GM19193 (cell line): ENCODE data around the gene ARMH4.

Experiments
- POLR2A ChIP-seq: IDR thresholded peaks from 4 replicates; pipeline ENCODE4 v1.6.1; 2011; ENCODE audit not compliant: insufficient read depth, insufficient read length; ENCODE audit errors: extremely low read depth

Gene ARMH4

DNA sequence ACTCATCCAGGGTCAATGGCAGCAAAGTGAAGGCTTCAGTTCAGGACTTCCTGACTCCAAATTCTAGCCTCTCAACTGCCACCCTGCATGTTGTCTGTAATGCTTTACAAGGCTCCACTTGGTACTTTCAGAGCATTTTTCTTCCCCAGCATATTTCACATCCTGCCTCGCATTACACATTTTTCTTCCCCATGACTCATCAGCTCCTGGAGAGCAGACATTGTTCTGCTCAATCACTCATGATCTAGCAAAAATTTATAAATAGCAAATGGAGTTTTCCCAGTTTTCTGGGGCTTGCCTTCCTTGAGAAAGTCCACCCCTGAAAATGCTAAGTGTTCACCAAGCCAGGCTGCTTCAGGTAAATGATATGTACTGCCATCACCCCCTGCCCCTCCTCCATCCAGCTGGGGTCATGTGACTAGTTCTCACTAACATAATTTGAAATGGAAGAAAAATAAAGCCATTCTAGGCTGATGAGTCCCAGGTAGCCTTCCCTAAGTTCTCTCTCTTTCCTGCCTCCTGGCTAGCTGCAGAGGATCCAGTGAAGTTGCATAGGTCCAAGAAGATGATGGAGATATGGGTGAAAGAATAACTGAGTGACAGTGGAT lies 69.4 kb downstream of the ARMH4 start:
- TF ChIP-seq POLR2A = no peak

DNA sequence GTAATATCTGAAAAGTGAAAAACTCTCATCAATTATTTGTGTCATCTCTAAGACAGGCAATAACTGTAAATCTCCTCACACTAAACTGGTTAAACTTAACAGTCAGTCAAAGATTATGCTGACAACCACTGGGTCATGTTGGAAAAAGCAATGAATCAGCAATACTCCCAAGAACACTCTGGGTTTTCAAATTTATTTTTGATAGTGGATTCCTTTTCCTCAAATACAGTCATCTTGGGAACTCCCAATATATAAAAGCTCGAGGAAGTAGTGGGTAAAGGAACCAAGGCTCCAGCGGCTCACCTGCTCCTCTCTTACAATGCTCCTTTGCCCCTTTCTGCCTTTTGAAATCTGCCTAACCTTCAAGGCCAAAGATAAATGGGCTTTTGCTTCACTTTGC lies 70.0 kb downstream of the ARMH4 start:
- no peak for TF ChIP-seq POLR2A

DNA sequence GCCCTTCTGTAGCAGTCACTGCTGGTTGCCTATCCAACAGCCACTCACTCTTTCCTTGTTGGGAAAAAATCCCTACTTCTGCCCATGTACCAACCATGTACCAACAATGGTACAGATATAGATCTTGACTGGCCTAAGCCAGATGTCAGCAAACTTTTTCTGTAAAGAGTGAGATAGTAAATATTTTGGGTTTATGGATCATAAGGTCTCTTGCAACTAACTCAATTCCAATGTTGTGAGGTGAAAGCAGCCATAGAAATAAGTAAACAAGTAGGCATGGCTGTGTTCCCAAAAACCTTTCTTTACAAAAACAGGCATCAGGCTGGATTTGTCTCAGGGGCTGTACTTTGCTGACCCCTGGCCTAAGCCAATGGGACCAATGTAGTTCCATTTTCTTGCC lies 73.5 kb downstream of the ARMH4 start:
- no peak for TF ChIP-seq POLR2A

DNA sequence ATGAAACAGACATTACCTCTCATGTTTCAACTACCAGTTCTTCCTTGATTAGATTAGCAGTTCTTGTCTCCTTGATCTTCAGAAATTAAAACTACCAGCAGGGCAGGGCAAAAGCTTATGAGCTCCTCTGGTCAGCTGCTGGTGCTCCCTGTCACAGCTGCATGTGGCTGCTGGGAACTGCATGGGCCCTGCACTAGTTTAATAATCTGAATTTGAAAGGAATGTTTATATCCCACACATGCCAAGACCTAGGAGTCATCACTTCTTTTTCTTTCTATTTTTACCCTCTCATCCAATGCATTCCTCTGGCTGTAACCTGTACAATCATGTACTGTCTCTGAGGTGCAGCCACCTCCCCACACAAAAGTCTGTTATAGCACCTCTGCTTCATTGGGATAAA lies 73.9 kb downstream of the ARMH4 start:
- no peak for TF ChIP-seq POLR2A

DNA sequence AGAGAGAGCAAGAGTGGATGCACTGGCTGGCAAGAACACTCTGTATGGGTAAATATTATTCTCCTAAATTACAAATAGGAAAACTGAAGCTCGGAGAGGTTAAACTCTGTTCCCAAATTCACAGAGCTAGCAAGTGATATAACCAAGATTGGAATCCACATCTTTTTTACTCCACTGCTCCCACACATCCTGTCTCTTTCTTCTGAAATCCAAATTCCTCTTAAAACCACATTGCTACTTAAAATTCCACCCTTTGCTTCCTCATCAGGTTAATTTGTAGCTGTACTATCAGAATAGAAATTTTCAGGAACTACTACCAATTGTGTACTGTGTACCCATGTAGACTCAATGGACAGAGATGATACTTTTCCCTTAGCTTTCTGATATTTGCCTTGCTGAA lies 74.4 kb downstream of the ARMH4 start:
- no peak for TF ChIP-seq POLR2A

DNA sequence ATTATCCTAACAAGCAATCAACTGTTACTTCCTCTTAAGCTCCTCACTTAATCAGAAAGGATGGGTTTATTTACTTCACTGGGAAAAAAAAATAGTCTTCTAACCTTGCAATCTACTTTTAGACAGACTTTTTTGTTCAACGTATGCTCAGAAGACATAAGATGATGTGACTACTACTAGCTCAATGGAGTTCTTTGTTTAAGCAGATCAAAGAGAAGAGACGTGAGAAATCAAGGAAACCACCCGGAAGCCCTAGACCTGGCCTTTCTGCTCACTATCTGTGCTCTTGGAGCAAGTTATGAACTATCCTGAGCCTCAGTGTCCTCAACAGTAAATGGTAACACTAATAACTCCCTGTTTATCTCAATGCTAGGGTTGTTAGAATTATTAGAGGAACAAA lies 78.5 kb downstream of the ARMH4 start:
- no peak for TF ChIP-seq POLR2A

DNA sequence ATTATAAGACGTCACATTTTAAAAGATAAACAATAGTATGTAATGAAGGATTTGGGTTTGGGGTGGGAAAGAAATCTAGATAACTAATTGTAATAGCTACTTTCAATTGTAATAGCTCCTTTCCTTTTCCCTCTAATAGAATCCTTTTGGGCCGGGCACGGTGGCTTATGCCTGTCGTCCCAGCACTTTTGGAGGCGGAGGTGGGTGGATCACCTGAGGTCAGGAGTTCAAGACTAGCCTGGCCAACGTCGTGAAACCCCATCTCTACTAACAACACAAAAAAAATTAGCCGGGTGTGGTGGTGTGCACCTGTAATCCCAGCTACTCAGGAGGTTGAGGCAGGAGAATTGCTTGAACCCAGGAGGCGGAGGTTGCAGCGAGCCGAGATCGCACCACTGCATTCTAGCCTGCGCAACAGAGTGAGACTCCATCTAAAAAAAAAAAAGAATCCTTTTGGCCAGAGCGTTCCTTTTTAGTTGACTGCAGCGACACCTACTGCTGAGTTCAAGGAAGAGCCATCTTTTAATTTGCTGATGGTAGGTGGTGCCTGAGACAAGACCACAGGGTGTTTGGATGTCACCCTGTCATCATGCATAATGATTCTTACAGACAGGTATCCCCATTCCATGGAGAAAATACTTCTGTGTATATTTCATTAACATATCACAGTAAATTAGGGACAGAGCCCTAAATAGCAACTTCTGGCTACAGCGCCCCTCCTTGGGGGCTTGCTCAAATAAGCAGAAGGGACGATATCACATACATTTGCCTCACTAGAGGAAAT lies 79.5 kb downstream of the ARMH4 start:
- no peak for TF ChIP-seq POLR2A

DNA sequence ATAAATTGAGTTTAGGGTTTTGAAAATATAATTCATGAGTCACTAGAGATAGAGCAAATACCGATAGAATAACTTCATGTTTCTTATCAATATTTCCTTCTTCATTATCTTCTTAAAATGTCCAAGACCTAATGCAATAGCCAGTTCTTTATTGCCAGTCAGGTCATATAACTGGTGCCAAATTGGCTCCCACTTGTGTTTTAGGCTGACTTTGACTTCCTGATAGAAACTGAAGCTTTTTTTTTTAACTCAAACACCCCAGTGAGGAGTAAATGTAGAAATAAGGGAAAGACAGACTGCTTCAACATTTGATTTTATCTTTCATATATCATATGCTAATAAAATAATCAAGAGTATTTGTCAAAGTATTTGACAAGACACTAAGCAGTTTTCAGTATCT lies 80.7 kb downstream of the ARMH4 start:
- no peak for TF ChIP-seq POLR2A

DNA sequence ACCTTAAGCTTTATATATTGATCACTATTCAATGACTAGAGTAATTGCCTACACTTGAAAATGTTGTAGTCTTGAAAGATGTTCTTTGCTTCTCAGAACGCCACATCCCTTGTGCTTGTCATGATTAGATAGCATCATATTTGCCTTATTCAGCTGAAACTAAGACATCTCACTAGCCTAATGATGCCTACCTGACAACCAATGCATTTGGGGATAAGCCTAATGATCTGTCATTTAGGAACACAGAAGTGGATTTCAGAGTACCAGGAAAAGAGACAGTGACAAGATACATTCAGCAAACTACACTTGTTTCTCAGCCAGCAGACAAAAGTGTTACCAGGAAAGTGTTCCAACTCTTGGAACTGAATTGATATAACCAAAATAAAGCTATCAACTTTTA lies 83.7 kb downstream of the ARMH4 start:
- no peak for TF ChIP-seq POLR2A

DNA sequence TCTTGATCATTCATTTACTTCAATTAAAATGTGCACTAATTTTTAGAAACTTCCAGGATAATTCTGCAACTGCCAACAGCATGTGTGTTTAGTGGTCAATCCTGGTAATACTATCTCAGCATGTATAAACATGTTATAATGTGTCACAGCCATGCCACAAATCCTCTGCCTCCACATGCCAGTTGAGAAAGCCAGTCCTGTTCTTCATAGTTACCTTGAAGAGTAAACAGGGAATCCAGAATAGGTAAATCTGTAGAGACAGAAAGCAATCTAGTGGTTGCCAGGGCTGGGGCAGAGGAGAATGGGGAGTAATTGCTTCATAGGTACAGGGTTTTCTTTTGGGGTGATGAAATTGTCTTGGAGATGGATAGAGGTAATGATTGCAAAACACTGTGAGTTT lies 85.9 kb downstream of the ARMH4 start:
- TF ChIP-seq POLR2A = no peak

DNA sequence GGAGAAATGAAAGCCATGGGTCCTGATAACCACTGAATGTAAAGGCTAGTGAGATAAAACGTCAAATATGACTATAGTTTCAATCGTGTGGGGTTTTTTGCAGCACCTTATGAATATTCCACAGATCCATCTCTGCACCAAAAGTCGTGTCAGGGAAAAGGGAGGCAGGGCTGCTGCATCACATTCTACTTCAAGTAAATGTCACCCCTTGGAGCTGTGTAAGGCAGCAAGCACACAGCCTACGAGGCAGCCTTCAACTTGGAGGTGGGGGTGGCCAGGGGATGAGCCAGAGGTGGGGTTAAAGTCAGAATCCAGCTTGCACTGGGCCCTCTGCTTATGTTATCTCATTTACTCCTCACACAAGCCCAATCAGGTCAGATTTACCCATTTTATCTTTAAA lies 90.4 kb downstream of the ARMH4 start:
- TF ChIP-seq POLR2A = no peak

DNA sequence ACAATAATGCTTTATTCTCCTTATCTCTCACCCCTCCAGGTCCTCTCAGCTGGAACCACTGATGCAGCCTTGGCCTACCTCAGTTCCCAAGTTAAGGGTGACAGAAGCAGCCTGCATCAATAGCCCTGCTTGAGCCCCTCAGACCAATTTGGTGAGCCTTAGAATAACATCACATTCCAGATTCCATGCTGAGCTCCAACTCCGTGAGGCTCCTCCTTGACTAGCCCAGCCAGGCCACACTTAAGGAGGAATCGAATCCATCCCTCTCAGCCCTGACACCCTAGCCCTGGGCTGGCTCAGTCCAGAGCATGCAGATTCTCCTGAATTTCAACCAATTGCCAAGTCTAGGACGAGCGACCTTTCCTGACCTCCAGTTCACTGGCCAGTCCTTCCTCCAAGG lies 91.1 kb downstream of the ARMH4 start:
- TF ChIP-seq POLR2A = no peak

DNA sequence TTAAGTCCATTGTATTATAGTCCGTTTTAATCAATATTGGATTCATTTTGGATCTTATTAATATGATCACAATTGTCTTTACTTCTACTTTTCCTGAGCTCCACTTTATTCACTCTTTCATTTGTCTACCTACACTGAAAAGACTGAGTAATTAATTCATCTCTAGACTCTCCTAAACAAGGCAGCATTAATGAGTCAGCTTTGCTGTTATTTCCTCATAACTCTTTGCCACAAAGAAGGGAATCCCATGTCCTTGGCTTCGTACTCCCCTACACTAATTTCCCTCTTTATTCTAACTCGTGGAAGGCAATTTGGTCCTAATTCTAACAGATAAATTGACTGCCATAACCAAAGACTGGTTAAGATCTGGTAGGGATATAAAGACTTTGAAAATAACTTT lies 91.9 kb downstream of the ARMH4 start:
- no peak for TF ChIP-seq POLR2A

DNA sequence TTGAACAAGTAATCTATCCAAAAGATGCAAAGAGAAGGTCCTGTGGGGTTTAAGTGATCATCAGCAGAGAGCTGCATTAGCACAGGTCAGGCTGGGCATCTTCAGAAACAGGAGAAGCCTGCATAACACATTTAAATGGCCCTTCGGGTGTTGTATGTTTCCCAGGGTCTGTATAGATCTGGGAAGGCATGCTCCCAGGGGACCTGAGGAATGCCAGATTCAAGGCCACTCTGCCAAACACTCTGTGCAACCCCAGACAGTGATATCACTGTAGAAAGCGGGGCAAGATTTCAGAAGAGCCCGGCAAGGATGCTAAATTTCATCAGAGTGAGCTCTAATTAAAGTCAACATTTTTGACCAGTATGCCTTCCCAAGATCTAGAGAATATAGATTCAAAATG lies 92.9 kb downstream of the ARMH4 start:
- no peak for TF ChIP-seq POLR2A

DNA sequence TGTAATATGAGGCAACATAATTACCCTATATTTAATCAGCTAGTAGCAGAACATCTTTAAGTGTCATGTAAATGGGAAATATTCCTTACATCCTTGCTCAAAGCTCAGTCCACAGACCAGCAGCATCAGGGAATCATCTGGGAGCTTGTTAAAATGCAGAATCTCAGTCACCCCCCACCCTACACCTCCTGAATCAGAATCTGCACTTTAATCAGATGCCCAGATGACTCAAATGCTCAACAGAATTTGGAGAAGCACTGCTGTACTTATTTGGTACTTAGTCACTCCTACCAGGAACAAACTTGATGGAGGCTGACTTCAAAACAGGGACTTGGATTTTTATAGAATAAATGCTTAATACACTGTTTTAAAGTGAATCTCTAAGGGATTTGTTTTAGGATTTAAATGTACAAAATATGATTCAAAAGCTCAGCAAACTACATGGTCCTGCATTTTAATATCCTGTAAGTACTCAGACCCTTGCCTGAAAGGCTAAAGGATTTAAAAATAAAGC lies 96.5 kb downstream of the ARMH4 start:
- TF ChIP-seq POLR2A = no peak

DNA sequence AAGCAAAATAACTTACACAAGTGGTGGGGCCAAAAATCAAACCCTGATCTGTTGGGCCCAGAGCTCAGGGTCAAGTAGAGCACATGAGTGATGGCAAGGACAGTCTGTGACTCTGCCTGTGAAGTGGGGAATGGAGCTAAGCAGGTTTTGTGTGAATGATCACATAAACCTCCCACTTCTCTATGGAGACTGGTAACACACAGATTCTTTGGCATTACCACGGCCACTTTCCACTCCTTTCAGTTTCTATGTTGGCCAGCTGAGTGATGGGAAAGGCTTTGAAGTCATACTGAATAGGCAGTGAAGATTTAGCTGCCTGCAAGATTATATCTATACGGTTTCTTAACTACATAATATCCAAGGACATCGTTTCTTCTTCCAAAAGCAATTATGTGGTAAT lies 97.9 kb downstream of the ARMH4 start:
- no peak for TF ChIP-seq POLR2A
